NCI-H345 treated with DMSO at 0.1 percent for 48 hours (cell line): ENCODE results near the gene RAD51B.

Experiments
- DNase-seq: peaks from one replicate; lab custom pipeline; 2025; ENCODE audit not compliant: unreplicated experiment; lab: John Stamatoyannopoulos, UW

RAD51B gene

GRCh38 chr14:68346556-68347343 lies 527.2 kb downstream of the RAD51B start:
- DNase-seq = no peak

GRCh38 chr14:68349900-68350629 lies 530.5 kb downstream of the RAD51B start:
- no peak for DNase-seq

GRCh38 chr14:68355415-68355814 lies 535.8 kb downstream of the RAD51B start:
- no peak for DNase-seq

GRCh38 chr14:68357777-68358176 lies 538.2 kb downstream of the RAD51B start:
- no peak for DNase-seq

GRCh38 chr14:68358500-68358899 lies 538.9 kb downstream of the RAD51B start:
- no peak for DNase-seq

- no peak for DNase-seq
These were observed 539.6 kb downstream of the RAD51B start for GRCh38 chr14:68359022-68359836.

- no peak for DNase-seq
These were observed 540.4 kb downstream of the RAD51B start for GRCh38 chr14:68359837-68360552.

GRCh38 chr14:68361231-68361630 lies 541.7 kb downstream of the RAD51B start:
- no peak for DNase-seq

GRCh38 chr14:68362846-68363245 lies 543.3 kb downstream of the RAD51B start:
- DNase-seq = no peak

- DNase-seq = no peak
These were observed 543.9 kb downstream of the RAD51B start for GRCh38 chr14:68363466-68363842.

- no peak for DNase-seq
These were observed 544.5 kb downstream of the RAD51B start for GRCh38 chr14:68363843-68364767.

GRCh38 chr14:68364792-68365192 lies 545.2 kb downstream of the RAD51B start:
- DNase-seq = no peak

GRCh38 chr14:68365228-68365627 lies 545.6 kb downstream of the RAD51B start:
- DNase-seq = no peak

GRCh38 chr14:68366656-68367055 lies 547.1 kb downstream of the RAD51B start:
- DNase-seq = no peak

GRCh38 chr14:68367536-68367935 lies 548.0 kb downstream of the RAD51B start:
- no peak for DNase-seq

- DNase-seq = no peak
These were observed 549.3 kb downstream of the RAD51B start for GRCh38 chr14:68368850-68369249.

GRCh38 chr14:68369281-68370056 lies 549.9 kb downstream of the RAD51B start:
- DNase-seq = no peak

- DNase-seq = no peak
These were observed 550.4 kb downstream of the RAD51B start for GRCh38 chr14:68370057-68370360.

GRCh38 chr14:68372368-68372767 lies 552.8 kb downstream of the RAD51B start:
- DNase-seq = no peak
